H9 (cell line): Measurements from ENCODE around the gene THAP2. TPM values are rescaled to one million over a fixed set of nuclear protein-coding genes. Genes with fewer than 3 reads are reported as not detected.

Experiments used
- DNase-seq: peaks from one replicate; pipeline ENCODE4 v3.0.0-alpha.2; 2017
- H2AFZ ChIP-seq: one replicate; pipeline ENCODE4 v1.6.1; 2013; ENCODE audit warnings: mild to moderate bottlenecking, low read length, control low read depth, moderate library complexity
- H2AK5ac ChIP-seq: 2 replicates; pipeline ENCODE4 v1.6.1; 2013; ENCODE audit warnings: low read length, control low read depth, mixed read lengths; ENCODE audit not compliant: insufficient read length
- H2BK120ac ChIP-seq: one replicate; pipeline ENCODE4 v1.6.1; 2013; ENCODE audit warnings: low read depth, mild to moderate bottlenecking, low read length, control low read depth, inconsistent platforms; ENCODE audit not compliant: poor library complexity, severe bottlenecking
- H2BK12ac ChIP-seq: 2 replicates; pipeline ENCODE4 v1.6.1; 2013; ENCODE audit warnings: low read length, control low read depth, mixed read lengths, low read depth; ENCODE audit not compliant: insufficient read length
- H2BK15ac ChIP-seq: 2 replicates; pipeline ENCODE4 v1.6.1; 2013; ENCODE audit warnings: low read depth, low read length, control low read depth
- H2BK20ac ChIP-seq: one replicate; pipeline ENCODE4 v1.6.1; 2013; ENCODE audit warnings: low read depth, mild to moderate bottlenecking, low read length, control low read depth, inconsistent platforms; ENCODE audit not compliant: poor library complexity, severe bottlenecking
- H2BK5ac ChIP-seq: 2 replicates; pipeline ENCODE4 v1.6.1; 2013; ENCODE audit warnings: low read length, control low read depth, mixed read lengths; ENCODE audit not compliant: insufficient read length
- H3K14ac ChIP-seq: 2 replicates; pipeline ENCODE4 v1.6.1; 2013; ENCODE audit warnings: low read length, control low read depth; ENCODE audit not compliant: insufficient read depth
- H3K18ac ChIP-seq: 2 replicates; pipeline ENCODE4 v1.6.1; 2013; ENCODE audit warnings: low read depth, mild to moderate bottlenecking, mixed read lengths, low read length, control low read depth; ENCODE audit not compliant: insufficient read length
- H3K23ac ChIP-seq: 2 replicates; pipeline ENCODE4 v1.6.1; 2013; ENCODE audit warnings: low read length, control low read depth, mixed read lengths, low read depth; ENCODE audit not compliant: insufficient read length
- H3K23me2 ChIP-seq: 2 replicates; pipeline ENCODE4 v1.6.1; 2013; ENCODE audit warnings: low read depth, mild to moderate bottlenecking, mixed read lengths, low read length, control low read depth; ENCODE audit not compliant: insufficient read length, poor library complexity, severe bottlenecking
- H3K27ac ChIP-seq: 2 replicates; pipeline ENCODE4 v1.5.1; 2013; ENCODE audit warnings: low read length, control low read depth, mixed read lengths, low read depth; ENCODE audit not compliant: insufficient read length
- H3K27me3 ChIP-seq: 2 replicates; pipeline ENCODE4 v1.6.1; 2013; ENCODE audit warnings: low read length, control low read depth, inconsistent platforms; ENCODE audit not compliant: insufficient read depth
- H3K4ac ChIP-seq: 2 replicates; pipeline ENCODE4 v1.6.1; 2013; ENCODE audit warnings: low read depth, mild to moderate bottlenecking, control low read depth, inconsistent platforms, low read length, moderate library complexity
- H3K4me1 ChIP-seq: 2 replicates; pipeline ENCODE4 v1.6.1; 2013; ENCODE audit warnings: low read length, control low read depth, inconsistent platforms; ENCODE audit not compliant: insufficient read depth
- H3K4me2 ChIP-seq: 2 replicates; pipeline ENCODE4 v1.6.1; 2013; ENCODE audit warnings: low read length, control low read depth, mixed read lengths; ENCODE audit not compliant: insufficient read length, insufficient read depth
- H3K56ac ChIP-seq: 2 replicates; pipeline ENCODE4 v1.6.1; 2013; ENCODE audit warnings: low read depth, mild to moderate bottlenecking, mixed read lengths, low read length, control low read depth; ENCODE audit not compliant: insufficient read length
- H3K79me1 ChIP-seq: 2 replicates; pipeline ENCODE4 v1.6.1; 2013; ENCODE audit warnings: low read depth, mild to moderate bottlenecking, moderate library complexity, low read length, control low read depth, inconsistent platforms; ENCODE audit not compliant: insufficient read depth, poor library complexity, severe bottlenecking
- H3K79me2 ChIP-seq: 2 replicates; pipeline ENCODE4 v1.6.1; 2013; ENCODE audit warnings: low read length, control low read depth, inconsistent platforms; ENCODE audit not compliant: insufficient read depth
- H3K9ac ChIP-seq: 2 replicates; pipeline ENCODE4 v1.6.1; 2013; ENCODE audit warnings: low read length, control low read depth, mixed read lengths; ENCODE audit not compliant: insufficient read length; ENCODE audit errors: extremely low read depth
- H3K9me3 ChIP-seq: one replicate; pipeline ENCODE4 v1.6.1; 2013; ENCODE audit warnings: low read depth, low read length, inconsistent platforms; ENCODE audit not compliant: control insufficient read depth
- H3T11ph ChIP-seq: one replicate; pipeline ENCODE4 v1.6.1; 2013; ENCODE audit warnings: mild to moderate bottlenecking, low read length, control low read depth, inconsistent platforms
- H4K20me1 ChIP-seq: one replicate; pipeline ENCODE4 v1.6.1; 2013; ENCODE audit not compliant: control insufficient read depth, insufficient read length, insufficient read depth
- H4K5ac ChIP-seq: 2 replicates; pipeline ENCODE4 v1.6.1; 2013; ENCODE audit warnings: low read depth, mild to moderate bottlenecking, mixed read lengths, low read length, control low read depth; ENCODE audit not compliant: insufficient read length
- H4K8ac ChIP-seq: replicated peaks from 2 replicates; pipeline ENCODE4 v1.6.1; 2013; ENCODE audit warnings: low read length, control low read depth, mixed read lengths, low read depth; ENCODE audit not compliant: insufficient read length
- H4K91ac ChIP-seq: 2 replicates; pipeline ENCODE4 v1.6.1; 2013; ENCODE audit warnings: low read depth, mild to moderate bottlenecking, moderate library complexity, mixed read lengths, low read length, control low read depth; ENCODE audit not compliant: insufficient read length
- H3K27ac Mint-ChIP-seq, 3 experiments: 2 replicates in 2 of 3; 3 replicates in 1 of 3; pipeline ENCODE4 v1.8.0; 2020 to 2021; ENCODE audit warnings: mixed read lengths in 3 of 3, mild to moderate bottlenecking in 1 of 3, moderate library complexity in 1 of 3
- H3K27me3 Mint-ChIP-seq: 2 replicates; pipeline ENCODE4 v1.8.0; 2021; ENCODE audit warnings: low read depth, mild to moderate bottlenecking, moderate library complexity, mixed read lengths
- H3K36me3 Mint-ChIP-seq, 3 experiments: 2 replicates in 2 of 3; 3 replicates in 1 of 3; pipeline ENCODE4 v1.8.0; 2020 to 2021; ENCODE audit warnings: low read depth in 3 of 3, mixed read lengths in 3 of 3; ENCODE audit not compliant: insufficient read depth in 1 of 3
- H3K4me1 Mint-ChIP-seq, 2 experiments: 2 replicates each; pipeline ENCODE4 v1.8.0; 2020; ENCODE audit warnings: mixed read lengths in 2 of 2
- H3K4me3 Mint-ChIP-seq, 2 experiments: 2 replicates in 1 of 2; 3 replicates in 1 of 2; pipeline ENCODE4 v1.8.0; 2020 to 2021; ENCODE audit warnings: mild to moderate bottlenecking in 2 of 2, mixed read lengths in 2 of 2, moderate library complexity in 1 of 2
- H3K9me3 Mint-ChIP-seq, 2 experiments: 2 replicates in 1 of 2; 3 replicates in 1 of 2; pipeline ENCODE4 v1.8.0; 2020; ENCODE audit warnings: mild to moderate bottlenecking in 2 of 2, mixed read lengths in 2 of 2, moderate library complexity in 1 of 2
- WGBS: extraction: QIAGEN DNeasy Blood & Tissue Kit; methylation state at CpG from one replicate; pipeline ENCODE4 v1.1.7; 2013; ENCODE audit warnings: missing lambda C conversion rate, low lambda C conversion rate, mixed read lengths; ENCODE audit not compliant: insufficient read length; ENCODE audit errors: extremely low coverage; 5-methylcytosine and 5-hydroxymethylcytosine counted together
- total RNA-seq: library from RNA; stranded (reverse); gene quantifications from 2 replicates; pipeline ENCODE4 v1.2.1, GENCODE V29; 2021
- TF ChIP-seq, protein P1 (sequence below): fragments of 200-600 bp; sonication (generic); conservative IDR thresholded peaks from 3 replicates; pipeline ENCODE4 v1.8.0; 2021; ENCODE audit warnings: antibody characterized with exemption, mild to moderate bottlenecking

THAP2 gene
- total RNA-seq, 1 experiment from 2014 or later, result 3.7 TPM

DNA sequence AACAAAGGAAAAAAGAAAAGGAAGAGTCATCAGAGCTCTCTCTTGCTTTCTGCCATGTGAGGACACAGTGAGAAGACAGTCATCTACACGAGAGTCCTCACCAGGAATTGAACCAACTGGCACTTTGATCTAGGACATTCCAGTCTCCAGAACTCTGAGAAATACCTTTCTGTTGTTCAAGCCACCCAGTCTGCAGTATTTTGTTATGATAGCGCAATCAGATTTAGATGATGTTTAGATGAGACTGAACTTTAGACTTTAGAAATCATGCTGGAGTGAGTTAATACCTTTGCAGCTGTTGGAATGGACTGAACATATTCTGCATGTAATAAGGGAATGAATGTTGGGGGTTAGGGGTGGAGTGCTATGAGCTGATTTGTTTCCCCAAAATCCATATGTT lies 62.4 kb downstream of the THAP2 start:
- no peaks in the 10 kb centered on the region for H3K36me3 Mint-ChIP-seq

More for the DNA sequence above, 62.4 kb downstream of the THAP2 start:
- no peak overlapping the region for H2BK15ac ChIP-seq
- no peak overlapping the region for H2BK12ac ChIP-seq
- H3K14ac ChIP-seq, result no peak overlapping the region
- H2AFZ ChIP-seq, result no peak overlapping the region
- no peak overlapping the region for H3K18ac ChIP-seq
- TF ChIP-seq, protein P1, sequence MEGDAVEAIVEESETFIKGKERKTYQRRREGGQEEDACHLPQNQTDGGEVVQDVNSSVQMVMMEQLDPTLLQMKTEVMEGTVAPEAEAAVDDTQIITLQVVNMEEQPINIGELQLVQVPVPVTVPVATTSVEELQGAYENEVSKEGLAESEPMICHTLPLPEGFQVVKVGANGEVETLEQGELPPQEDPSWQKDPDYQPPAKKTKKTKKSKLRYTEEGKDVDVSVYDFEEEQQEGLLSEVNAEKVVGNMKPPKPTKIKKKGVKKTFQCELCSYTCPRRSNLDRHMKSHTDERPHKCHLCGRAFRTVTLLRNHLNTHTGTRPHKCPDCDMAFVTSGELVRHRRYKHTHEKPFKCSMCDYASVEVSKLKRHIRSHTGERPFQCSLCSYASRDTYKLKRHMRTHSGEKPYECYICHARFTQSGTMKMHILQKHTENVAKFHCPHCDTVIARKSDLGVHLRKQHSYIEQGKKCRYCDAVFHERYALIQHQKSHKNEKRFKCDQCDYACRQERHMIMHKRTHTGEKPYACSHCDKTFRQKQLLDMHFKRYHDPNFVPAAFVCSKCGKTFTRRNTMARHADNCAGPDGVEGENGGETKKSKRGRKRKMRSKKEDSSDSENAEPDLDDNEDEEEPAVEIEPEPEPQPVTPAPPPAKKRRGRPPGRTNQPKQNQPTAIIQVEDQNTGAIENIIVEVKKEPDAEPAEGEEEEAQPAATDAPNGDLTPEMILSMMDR, result no peak
- H3K23ac ChIP-seq, result no peak overlapping the region
- no peaks in the 10 kb centered on the region for H3K23me2 ChIP-seq
- no peak overlapping the region for H3K4ac ChIP-seq
- no peaks in the 10 kb centered on the region for H4K20me1 ChIP-seq
- no peaks in the 10 kb centered on the region for H3K27me3 Mint-ChIP-seq
- H2AK5ac ChIP-seq, result no peak overlapping the region
- H2BK20ac ChIP-seq, result no peak overlapping the region
- H3K4me3 Mint-ChIP-seq, result no peak overlapping the region
- H3K79me2 ChIP-seq, result no peaks in the 10 kb centered on the region
- no peak overlapping the region for H4K5ac ChIP-seq
- H3K27ac ChIP-seq, result no peak overlapping the region
- H3K9me3 Mint-ChIP-seq, result no peaks in the 10 kb centered on the region
- no peak overlapping the region for H4K91ac ChIP-seq
- DNase-seq, result no peak
- no peak overlapping the region for H3K27ac Mint-ChIP-seq
- no peaks in the 10 kb centered on the region for H3K27me3 ChIP-seq
- H3K56ac ChIP-seq, result no peak overlapping the region
- no peak overlapping the region for H4K8ac ChIP-seq
- no CpG with 5 or more reads among the region's 2 CpGs for WGBS
- H3K9ac ChIP-seq, result no peak overlapping the region
- no peaks in the 10 kb centered on the region for H3K9me3 ChIP-seq
- H3K4me1 Mint-ChIP-seq, result no peaks in the 10 kb centered on the region; a peak in 1 of 4 replicates
- H3T11ph ChIP-seq, result no peak overlapping the region
- no peak overlapping the region for H2BK120ac ChIP-seq
- H3K79me1 ChIP-seq, result no peaks in the 10 kb centered on the region
- no peaks in the 10 kb centered on the region for H3K4me1 ChIP-seq
- H3K4me2 ChIP-seq, result no peak overlapping the region
- no peak overlapping the region for H2BK5ac ChIP-seq
